ENCODE data around the gene SLX4IP.

The SLX4IP gene

GRCh38 chr20:10556519-10557083, 121.5 kb downstream of the SLX4IP start:
- Histone ChIP-seq H3K9ac (ENCODE audit: low read depth, low read length) (no peak overlapping the region), H3K36me3 (ENCODE audit: insufficient read depth, low read length) (no peaks in the 10 kb centered on the region), H3K9me3 (ENCODE audit: control insufficient read depth, insufficient read depth, low read length) (no peaks in the 10 kb centered on the region), H3K4me1 (ENCODE audit: insufficient read depth, low read length) (peaks cover 48% of the 10 kb centered on the region)

- no peaks in the 10 kb centered on the region for H3K9me3 ChIP-seq (ENCODE audit: control insufficient read depth, insufficient read depth, low read length)
- peaks cover 37% of the 10 kb centered on the region for H3K4me1 ChIP-seq (ENCODE audit: insufficient read depth, low read length)
- H3K36me3 ChIP-seq (ENCODE audit: insufficient read depth, low read length): no peaks in the 10 kb centered on the region
- no peak overlapping the region for H3K9ac ChIP-seq (ENCODE audit: low read depth, low read length)
Measured at GRCh38 chr20:10557685-10558084, 122.6 kb downstream of the SLX4IP start.

DNA sequence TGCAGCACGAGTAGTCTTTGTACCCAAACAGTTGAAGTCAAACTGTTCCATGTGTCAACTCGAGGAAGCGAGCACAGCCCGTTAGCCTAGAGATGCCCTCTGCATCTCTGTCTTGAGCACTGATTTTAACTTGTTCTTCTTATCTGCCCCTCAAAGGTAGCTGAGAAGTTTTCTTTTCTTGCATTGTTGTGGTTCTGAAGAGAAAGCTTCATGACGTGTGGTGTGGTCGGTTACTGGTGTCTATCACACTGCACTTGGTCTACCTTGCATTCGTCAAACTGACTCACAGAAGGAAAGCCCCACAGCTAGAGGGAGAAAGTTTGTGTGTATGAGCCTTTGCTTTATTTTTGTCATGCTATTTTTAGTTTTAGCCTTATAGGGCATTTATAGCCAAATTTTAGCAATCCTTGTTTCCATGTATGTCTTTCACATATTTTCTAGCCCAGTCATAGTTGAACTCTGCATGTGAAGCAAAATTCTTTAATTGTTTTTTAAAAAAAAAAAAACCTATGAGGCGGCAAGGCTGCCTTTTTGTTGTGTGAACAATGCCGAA, 123.6 kb downstream of the SLX4IP start:
- no peaks in the 10 kb centered on the region for H3K9me3 ChIP-seq (ENCODE audit: control insufficient read depth, insufficient read depth, low read length)
- H3K9ac ChIP-seq (ENCODE audit: low read depth, low read length): no peak overlapping the region
- H3K36me3 ChIP-seq (ENCODE audit: insufficient read depth, low read length): no peaks in the 10 kb centered on the region
- H3K4me1 ChIP-seq (ENCODE audit: insufficient read depth, low read length): peaks cover 31% of the 10 kb centered on the region

- Histone ChIP-seq H3K36me3 (ENCODE audit: insufficient read depth, low read length) (no peaks in the 10 kb centered on the region), H3K9ac (ENCODE audit: low read depth, low read length) (no peak overlapping the region), H3K9me3 (ENCODE audit: control insufficient read depth, insufficient read depth, low read length) (no peaks in the 10 kb centered on the region), H3K4me1 (ENCODE audit: insufficient read depth, low read length) (peaks cover 31% of the 10 kb centered on the region)
Measured at GRCh38 chr20:10559266-10559665, 124.2 kb downstream of the SLX4IP start.

DNA sequence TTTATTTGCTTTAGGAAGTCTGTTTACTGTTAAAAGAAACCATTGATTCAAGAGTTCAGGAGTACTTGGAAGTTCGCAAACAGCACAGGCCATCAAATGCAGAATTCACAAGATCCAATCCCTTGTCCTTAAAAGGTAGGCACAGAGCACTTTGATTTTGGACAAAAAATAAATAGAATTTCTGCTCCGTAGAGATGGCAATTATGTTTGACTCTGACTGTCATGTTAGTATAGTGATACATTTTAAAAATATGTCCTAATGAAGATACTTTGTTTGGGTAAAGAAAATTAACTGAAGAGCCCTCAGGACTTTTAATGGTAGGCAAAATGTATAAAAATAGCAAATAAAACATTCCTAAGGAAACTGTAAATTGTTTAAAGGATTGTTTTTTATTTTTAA, 125.6 kb downstream of the SLX4IP start:
- H3K36me3 ChIP-seq (ENCODE audit: insufficient read depth, low read length): no peaks in the 10 kb centered on the region

GRCh38 chr20:10561302-10561701, 126.2 kb downstream of the SLX4IP start:
- no peaks in the 10 kb centered on the region for H3K36me3 ChIP-seq (ENCODE audit: insufficient read depth, low read length)
- H3K9ac ChIP-seq (ENCODE audit: low read depth, low read length): no peak overlapping the region
- H3K9me3 ChIP-seq (ENCODE audit: control insufficient read depth, insufficient read depth, low read length): no peaks in the 10 kb centered on the region
- peaks cover 24% of the 10 kb centered on the region for H3K4me1 ChIP-seq (ENCODE audit: insufficient read depth, low read length)

More for the DNA sequence above, 125.6 kb downstream of the SLX4IP start:
- H3K4me1 ChIP-seq (ENCODE audit: insufficient read depth, low read length): peaks cover 29% of the 10 kb centered on the region
- H3K9ac ChIP-seq (ENCODE audit: low read depth, low read length): no peak overlapping the region
- no peaks in the 10 kb centered on the region for H3K9me3 ChIP-seq (ENCODE audit: control insufficient read depth, insufficient read depth, low read length)

GRCh38 chr20:10562899-10563298, 127.8 kb downstream of the SLX4IP start:
- Histone ChIP-seq H3K9ac (ENCODE audit: low read depth, low read length) (no peak overlapping the region), H3K36me3 (ENCODE audit: insufficient read depth, low read length) (no peaks in the 10 kb centered on the region; the same call in 1 of the 2 replicates), H3K9me3 (ENCODE audit: control insufficient read depth, insufficient read depth, low read length) (no peaks in the 10 kb centered on the region), H3K4me1 (ENCODE audit: insufficient read depth, low read length) (peaks cover 12% of the 10 kb centered on the region)

GRCh38 chr20:10563935-10564492, 128.9 kb downstream of the SLX4IP start:
- H3K4me1 ChIP-seq (ENCODE audit: insufficient read depth, low read length): peaks cover 1% of the 10 kb centered on the region; the same call in 1 of the 2 replicates
- no peaks in the 10 kb centered on the region for H3K9me3 ChIP-seq (ENCODE audit: control insufficient read depth, insufficient read depth, low read length)
- H3K36me3 ChIP-seq (ENCODE audit: insufficient read depth, low read length): no peaks in the 10 kb centered on the region; the same call in 1 of the 2 replicates
- H3K9ac ChIP-seq (ENCODE audit: low read depth, low read length): no peak overlapping the region

DNA sequence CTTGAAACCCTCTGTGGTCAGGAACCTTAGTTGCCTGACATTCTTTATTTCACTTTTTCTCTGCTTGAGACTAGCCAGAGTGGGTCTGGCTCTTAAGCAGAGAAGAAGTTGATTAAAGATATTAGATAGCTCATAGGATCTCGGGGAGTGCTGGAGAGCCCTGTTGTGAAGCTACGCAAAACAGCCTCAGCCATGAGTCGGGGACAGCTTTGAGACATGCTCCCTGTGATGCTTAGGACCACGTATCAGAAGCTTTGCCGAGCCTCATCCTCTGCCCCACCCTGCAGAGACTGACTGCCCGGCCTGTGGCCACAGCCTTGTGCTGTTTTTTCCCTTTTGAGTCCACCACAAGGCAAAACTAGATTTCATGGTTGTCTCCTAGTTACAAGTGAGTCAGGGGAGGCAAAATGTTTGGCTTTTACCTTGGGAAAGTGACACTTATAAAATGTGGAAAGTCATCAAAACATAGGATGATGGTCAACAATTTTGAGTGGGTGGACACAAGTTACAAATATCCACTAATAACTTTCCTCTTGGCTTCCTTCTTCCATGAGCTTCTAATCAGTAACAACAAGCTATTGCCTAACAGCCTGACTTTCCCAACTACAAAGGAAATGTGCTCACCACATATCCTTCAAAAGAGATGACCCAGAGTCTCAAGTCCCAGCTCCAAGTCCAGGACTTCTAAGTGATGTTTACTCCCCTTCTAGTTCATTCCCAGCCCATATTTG, 130.3 kb downstream of the SLX4IP start:
- H3K4me1 ChIP-seq (ENCODE audit: insufficient read depth, low read length): no peaks in the 10 kb centered on the region

GRCh38 chr20:10565922-10566897, 131.1 kb downstream of the SLX4IP start:
- H3K9me3 ChIP-seq (ENCODE audit: control insufficient read depth, insufficient read depth, low read length): no peaks in the 10 kb centered on the region
- H3K4me1 ChIP-seq (ENCODE audit: insufficient read depth, low read length): no peaks in the 10 kb centered on the region
- no peak overlapping the region for H3K9ac ChIP-seq (ENCODE audit: low read depth, low read length)
- no peaks in the 10 kb centered on the region; the same call in 1 of the 2 replicates for H3K36me3 ChIP-seq (ENCODE audit: insufficient read depth, low read length)

More for the DNA sequence above, 130.3 kb downstream of the SLX4IP start:
- Histone ChIP-seq H3K36me3 (ENCODE audit: insufficient read depth, low read length) (no peaks in the 10 kb centered on the region; the same call in 1 of the 2 replicates), H3K9me3 (ENCODE audit: control insufficient read depth, insufficient read depth, low read length) (no peaks in the 10 kb centered on the region), H3K9ac (ENCODE audit: low read depth, low read length) (no peak overlapping the region)

GRCh38 chr20:10568032-10568431, 132.9 kb downstream of the SLX4IP start:
- no peak overlapping the region for H3K9ac ChIP-seq (ENCODE audit: low read depth, low read length)
- no peaks in the 10 kb centered on the region; the same call in 1 of the 2 replicates for H3K36me3 ChIP-seq (ENCODE audit: insufficient read depth, low read length)
- H3K4me1 ChIP-seq (ENCODE audit: insufficient read depth, low read length): no peaks in the 10 kb centered on the region
- no peaks in the 10 kb centered on the region for H3K9me3 ChIP-seq (ENCODE audit: control insufficient read depth, insufficient read depth, low read length)

DNA sequence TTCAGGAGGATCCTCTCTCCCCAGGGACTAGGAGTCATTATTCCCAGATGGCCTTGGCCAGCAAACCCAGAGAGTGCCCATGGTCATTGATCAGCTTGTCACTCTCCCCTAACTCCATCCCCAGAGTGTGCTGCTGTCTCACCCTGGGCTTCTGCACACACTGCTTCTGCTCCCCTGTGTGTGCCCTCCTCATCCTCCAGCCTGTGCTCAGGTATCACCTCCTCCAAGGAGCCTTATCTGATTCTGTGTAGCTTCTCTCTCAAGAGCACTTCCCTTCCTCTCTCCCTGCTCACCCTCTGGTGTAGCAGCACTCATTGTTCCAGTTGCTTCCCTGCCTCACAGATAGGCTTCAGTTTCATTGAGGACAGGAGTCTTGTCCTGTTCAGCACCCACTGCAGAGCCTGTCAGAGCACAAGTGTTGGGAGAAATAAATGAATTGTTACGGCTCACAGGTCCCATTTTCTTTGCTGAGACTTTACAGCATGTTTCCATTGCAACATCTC, 136.3 kb downstream of the SLX4IP start:
- no peaks in the 10 kb centered on the region; the same call in 1 of the 2 replicates for H3K36me3 ChIP-seq (ENCODE audit: insufficient read depth, low read length)
- H3K4me1 ChIP-seq (ENCODE audit: insufficient read depth, low read length): no peaks in the 10 kb centered on the region
- no peak overlapping the region for H3K9ac ChIP-seq (ENCODE audit: low read depth, low read length)
- no peaks in the 10 kb centered on the region for H3K9me3 ChIP-seq (ENCODE audit: control insufficient read depth, insufficient read depth, low read length)

DNA sequence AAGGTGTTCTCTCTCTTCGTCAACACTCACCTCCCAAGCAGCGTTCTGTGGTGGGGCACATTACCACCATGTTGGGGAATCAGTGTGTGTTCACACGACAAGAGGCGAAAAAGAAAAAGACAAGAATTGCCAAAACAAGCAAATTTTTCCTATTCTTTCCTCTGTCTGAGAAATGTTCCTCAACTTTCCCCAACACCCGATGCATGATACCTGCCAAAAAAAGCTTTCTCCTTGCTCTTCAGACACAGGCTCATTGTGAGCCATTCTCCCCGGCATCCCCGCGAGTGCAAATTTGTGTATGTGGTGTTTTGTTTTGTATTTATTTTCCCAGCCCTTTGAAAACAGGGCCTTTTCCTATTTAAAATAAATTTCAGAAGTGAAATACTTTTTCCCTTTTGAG, 137.7 kb downstream of the SLX4IP start:
- H3K9me3 ChIP-seq (ENCODE audit: control insufficient read depth, insufficient read depth, low read length): no peaks in the 10 kb centered on the region
- H3K9ac ChIP-seq (ENCODE audit: low read depth, low read length): no peak overlapping the region
- no peaks in the 10 kb centered on the region for H3K4me1 ChIP-seq (ENCODE audit: insufficient read depth, low read length)
- no peaks in the 10 kb centered on the region for H3K36me3 ChIP-seq (ENCODE audit: insufficient read depth, low read length)
